ENCODE measurements around the gene RCE1. TPM values are rescaled to one million over a fixed set of nuclear protein-coding genes. Genes with fewer than 3 reads are reported as not detected.
"Not testable (repeated sequence)": the region's sequence is repeated elsewhere in the genome, so short reads cannot be mapped to it uniquely, and the experiment has no call there.

Gene RCE1
- 20.4 and 53.3 TPM in 2 replicates for total RNA-seq (2014; rRNA removed; shearing (Covaris generic); ENCODE audit: low replicate concordance)

- Histone ChIP-seq H3K4me3 (ENCODE audit: low read length) (peak within 1 kb of the TSS; percentile 84), H3K9me2 (replicated peaks; ENCODE audit: insufficient read depth, low read length) (no peaks in the 10 kb centered on the region), H3K9me3 (ENCODE audit: low read length) (no peaks in the 10 kb centered on the region), H4K20me1 (ENCODE audit: insufficient read depth, low read depth, low read length) (peaks cover 22% of the 10 kb centered on the region), H3K36me3 (ENCODE audit: insufficient read depth, low read length) (peaks cover 14% of the 10 kb centered on the region; the same call in 1 of the 2 replicates), H3K9ac (ENCODE audit: low read length) (peak within 1 kb of the TSS; percentile 100), H3K4me2 (ENCODE audit: low read depth, low read length, poor library complexity, severe bottlenecking) (peak within 1 kb of the TSS; percentile 91), H3K27ac (ENCODE audit: low read length) (peak within 1 kb of the TSS; percentile 80), H2AFZ (ENCODE audit: low read length) (peak within 1 kb of the TSS; percentile 91; the same call in 1 of the 2 replicates), H3K79me2 (ENCODE audit: low read length) (peaks cover 60% of the 10 kb centered on the region), H3K4me1 (ENCODE audit: low read length) (peaks cover 42% of the 10 kb centered on the region), H3K27me3 (ENCODE audit: low read length) (no peaks in the 10 kb centered on the region)
- peak; percentile 97 for DNase-seq
Observed at GRCh38 chr11:66842896-66843775, at the start of gene RCE1. Gene RCE1, plus strand, starts transcription at chr11:66843441. Its CDS starts 15 bp downstream, at chr11:66843456.

GRCh38 chr11:66799815-66800214, 43.4 kb upstream of the RCE1 start:
- not testable (repeated sequence) for DNase-seq; H3K79me2 ChIP-seq (ENCODE audit: low read length); H3K9me2 ChIP-seq (replicated peaks; ENCODE audit: insufficient read depth, low read length); H2AFZ ChIP-seq (ENCODE audit: low read length); H3K9me3 ChIP-seq (ENCODE audit: low read length); H3K36me3 ChIP-seq (ENCODE audit: insufficient read depth, low read length); H3K9ac ChIP-seq (ENCODE audit: low read length); H4K20me1 ChIP-seq (ENCODE audit: insufficient read depth, low read depth, low read length); H3K27me3 ChIP-seq (ENCODE audit: low read length); H3K4me3 ChIP-seq (ENCODE audit: low read length)
- Histone ChIP-seq H3K4me2 (ENCODE audit: low read depth, low read length, poor library complexity, severe bottlenecking) (peak overlapping the region; percentile 69), H3K4me1 (ENCODE audit: low read length) (peaks cover 43% of the 10 kb centered on the region), H3K27ac (ENCODE audit: low read length) (peak overlapping the region; percentile 98)

- no peaks in the 10 kb centered on the region for H3K9me3 ChIP-seq (ENCODE audit: low read length)
- peaks cover 4% of the 10 kb centered on the region; the same call in 1 of the 2 replicates for H3K36me3 ChIP-seq (ENCODE audit: insufficient read depth, low read length)
- H3K9ac ChIP-seq (ENCODE audit: low read length): peak overlapping the region; percentile 62
- H3K27me3 ChIP-seq (ENCODE audit: low read length): no peaks in the 10 kb centered on the region
- 0 out of 2 replicates have a peak overlapping the region, but pooled peaks have one; percentile 15 for H2AFZ ChIP-seq (ENCODE audit: low read length)
- peak overlapping the region; percentile 98 for H3K27ac ChIP-seq (ENCODE audit: low read length)
- peak overlapping the region; percentile 69 for H3K4me2 ChIP-seq (ENCODE audit: low read depth, low read length, poor library complexity, severe bottlenecking)
- peaks cover 50% of the 10 kb centered on the region for H3K4me1 ChIP-seq (ENCODE audit: low read length)
- H4K20me1 ChIP-seq (ENCODE audit: insufficient read depth, low read depth, low read length): no peaks in the 10 kb centered on the region
- peak; percentile 94 for DNase-seq
- H3K4me3 ChIP-seq (ENCODE audit: low read length): peak overlapping the region; percentile 38
- H3K9me2 ChIP-seq (replicated peaks; ENCODE audit: insufficient read depth, low read length): no peaks in the 10 kb centered on the region
- H3K79me2 ChIP-seq (ENCODE audit: low read length): no peaks in the 10 kb centered on the region
Observed at GRCh38 chr11:66800720-66801428, 42.4 kb upstream of the RCE1 start.

GRCh38 chr11:66809592-66809991, 33.6 kb upstream of the RCE1 start:
- no peaks in the 10 kb centered on the region for H3K27me3 ChIP-seq (ENCODE audit: low read length)
- no peak overlapping the region for H2AFZ ChIP-seq (ENCODE audit: low read length)

GRCh38 chr11:66810576-66811185, 32.6 kb upstream of the RCE1 start:
- Histone ChIP-seq H3K27ac (ENCODE audit: low read length) (0 out of 2 replicates have a peak overlapping the region, but pooled peaks have one; percentile 33), H2AFZ (ENCODE audit: low read length) (no peak overlapping the region), H3K9me2 (replicated peaks; ENCODE audit: insufficient read depth, low read length) (no peaks in the 10 kb centered on the region), H4K20me1 (ENCODE audit: insufficient read depth, low read depth, low read length) (no peaks in the 10 kb centered on the region), H3K9ac (ENCODE audit: low read length) (no peak overlapping the region), H3K27me3 (ENCODE audit: low read length) (no peaks in the 10 kb centered on the region), H3K4me3 (ENCODE audit: low read length) (no peak overlapping the region), H3K79me2 (ENCODE audit: low read length) (no peaks in the 10 kb centered on the region), H3K4me2 (ENCODE audit: low read depth, low read length, poor library complexity, severe bottlenecking) (no peak overlapping the region), H3K9me3 (ENCODE audit: low read length) (no peaks in the 10 kb centered on the region), H3K4me1 (ENCODE audit: low read length) (peaks cover 20% of the 10 kb centered on the region), H3K36me3 (ENCODE audit: insufficient read depth, low read length) (0 out of 2 replicates have a peak, but pooled peaks cover 7% of the 10 kb centered on the region)
- no peak for DNase-seq

More at GRCh38 chr11:66809592-66809991, 33.6 kb upstream of the RCE1 start:
- H3K36me3 ChIP-seq (ENCODE audit: insufficient read depth, low read length): 0 out of 2 replicates have a peak, but pooled peaks cover 7% of the 10 kb centered on the region
- H3K79me2 ChIP-seq (ENCODE audit: low read length): no peaks in the 10 kb centered on the region
- no peaks in the 10 kb centered on the region for H3K9me2 ChIP-seq (replicated peaks; ENCODE audit: insufficient read depth, low read length)
- DNase-seq: no peak
- peaks cover 23% of the 10 kb centered on the region for H3K4me1 ChIP-seq (ENCODE audit: low read length)
- H3K27ac ChIP-seq (ENCODE audit: low read length): peak overlapping the region; percentile 33; the same call in 1 of the 2 replicates
- H3K4me3 ChIP-seq (ENCODE audit: low read length): no peak overlapping the region
- H4K20me1 ChIP-seq (ENCODE audit: insufficient read depth, low read depth, low read length): no peaks in the 10 kb centered on the region
- H3K4me2 ChIP-seq (ENCODE audit: low read depth, low read length, poor library complexity, severe bottlenecking): no peak overlapping the region
- H3K9ac ChIP-seq (ENCODE audit: low read length): no peak overlapping the region
- no peaks in the 10 kb centered on the region for H3K9me3 ChIP-seq (ENCODE audit: low read length)

GRCh38 chr11:66814678-66815077, 28.6 kb upstream of the RCE1 start:
- Histone ChIP-seq H3K9me2 (replicated peaks; ENCODE audit: insufficient read depth, low read length) (no peaks in the 10 kb centered on the region), H3K4me1 (ENCODE audit: low read length) (peaks cover 21% of the 10 kb centered on the region), H3K36me3 (ENCODE audit: insufficient read depth, low read length) (no peaks in the 10 kb centered on the region), H3K9ac (ENCODE audit: low read length) (no peak overlapping the region), H4K20me1 (ENCODE audit: insufficient read depth, low read depth, low read length) (no peaks in the 10 kb centered on the region), H3K79me2 (ENCODE audit: low read length) (no peaks in the 10 kb centered on the region), H3K27ac (ENCODE audit: low read length) (no peak overlapping the region), H2AFZ (ENCODE audit: low read length) (no peak overlapping the region), H3K4me3 (ENCODE audit: low read length) (no peak overlapping the region), H3K9me3 (ENCODE audit: low read length) (no peaks in the 10 kb centered on the region), H3K27me3 (ENCODE audit: low read length) (no peaks in the 10 kb centered on the region), H3K4me2 (ENCODE audit: low read depth, low read length, poor library complexity, severe bottlenecking) (no peak overlapping the region)
- no peak for DNase-seq

- no peak overlapping the region for H3K4me2 ChIP-seq (ENCODE audit: low read depth, low read length, poor library complexity, severe bottlenecking)
- no peaks in the 10 kb centered on the region for H3K9me3 ChIP-seq (ENCODE audit: low read length)
- H3K27ac ChIP-seq (ENCODE audit: low read length): peak overlapping the region; percentile 35; the same call in 1 of the 2 replicates
- no peaks in the 10 kb centered on the region for H3K9me2 ChIP-seq (replicated peaks; ENCODE audit: insufficient read depth, low read length)
- H3K4me1 ChIP-seq (ENCODE audit: low read length): peaks cover 21% of the 10 kb centered on the region
- no peak overlapping the region for H2AFZ ChIP-seq (ENCODE audit: low read length)
- no peaks in the 10 kb centered on the region for H3K79me2 ChIP-seq (ENCODE audit: low read length)
- no peaks in the 10 kb centered on the region for H4K20me1 ChIP-seq (ENCODE audit: insufficient read depth, low read depth, low read length)
- H3K27me3 ChIP-seq (ENCODE audit: low read length): no peaks in the 10 kb centered on the region
- no peaks in the 10 kb centered on the region for H3K36me3 ChIP-seq (ENCODE audit: insufficient read depth, low read length)
- H3K4me3 ChIP-seq (ENCODE audit: low read length): no peak overlapping the region
- no peak overlapping the region for H3K9ac ChIP-seq (ENCODE audit: low read length)
- no peak for DNase-seq
Observed at GRCh38 chr11:66815646-66816045, 27.6 kb upstream of the RCE1 start.
